GM19023 (cell line): ENCODE data around the gene PARP15.
"Not testable (repeated sequence)": the region's sequence is repeated elsewhere in the genome, so short reads cannot be mapped to it uniquely, and the experiment has no call there.

Source experiments
- ATAC-seq: cut with Tn5 transposase; IDR thresholded peaks from one replicate; pipeline ENCODE4 v1.9.1; 2021; ENCODE audit warnings: mild to moderate bottlenecking, moderate library complexity; ENCODE audit not compliant: unreplicated experiment

Gene PARP15

GRCh38 chr3:122661633-122662032, 84.2 kb downstream of the PARP15 start:
- no peak for ATAC-seq

DNA sequence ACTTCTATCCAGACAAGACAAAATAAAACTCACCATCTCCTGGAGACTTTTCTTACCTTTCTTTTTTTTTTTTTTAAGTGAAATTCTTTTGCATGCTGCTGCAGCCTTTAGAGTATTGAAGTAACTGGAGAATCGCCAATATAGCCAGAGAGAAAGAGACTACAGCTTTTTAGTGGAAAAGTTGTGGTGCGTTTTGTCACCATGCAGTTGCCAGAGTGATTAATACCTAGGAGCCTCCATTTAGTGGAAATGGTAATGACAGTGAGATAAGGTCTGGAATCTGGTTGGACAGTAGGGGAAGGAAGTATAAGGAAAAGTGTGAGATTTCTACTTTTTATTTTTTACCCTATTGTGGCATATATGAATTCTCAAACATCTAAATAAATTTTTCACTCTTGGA, 85.1 kb downstream of the PARP15 start:
- ATAC-seq = no peak

- no peak for ATAC-seq
These were observed 87.9 kb downstream of the PARP15 start for GRCh38 chr3:122665226-122665786.

DNA sequence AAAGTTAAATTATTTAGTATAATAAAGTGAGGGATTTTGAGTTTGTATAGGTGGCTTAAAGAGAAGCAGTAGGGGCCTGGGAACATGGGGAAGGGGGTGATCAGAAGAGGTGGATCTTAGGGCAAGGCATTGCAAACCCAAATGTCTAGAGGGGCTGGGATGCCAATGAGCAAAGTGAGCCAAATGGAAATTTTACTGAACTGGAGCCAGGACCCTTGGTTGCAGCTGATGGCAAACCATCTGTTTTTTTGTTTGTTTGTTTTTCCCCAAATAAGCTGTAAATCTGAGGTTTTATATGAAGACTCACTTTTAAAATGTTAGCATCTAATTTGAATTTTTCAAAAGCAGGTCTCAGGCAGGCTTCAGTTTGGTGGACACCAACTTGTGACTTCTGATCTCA, 88.4 kb downstream of the PARP15 start:
- no peak for ATAC-seq

GRCh38 chr3:122668930-122669730, 91.7 kb downstream of the PARP15 start:
- peak; percentile 73 for ATAC-seq

- ATAC-seq = no peak
These were observed 94.1 kb downstream of the PARP15 start for GRCh38 chr3:122671553-122671952.

GRCh38 chr3:122674339-122674738, 96.9 kb downstream of the PARP15 start:
- no peak for ATAC-seq

DNA sequence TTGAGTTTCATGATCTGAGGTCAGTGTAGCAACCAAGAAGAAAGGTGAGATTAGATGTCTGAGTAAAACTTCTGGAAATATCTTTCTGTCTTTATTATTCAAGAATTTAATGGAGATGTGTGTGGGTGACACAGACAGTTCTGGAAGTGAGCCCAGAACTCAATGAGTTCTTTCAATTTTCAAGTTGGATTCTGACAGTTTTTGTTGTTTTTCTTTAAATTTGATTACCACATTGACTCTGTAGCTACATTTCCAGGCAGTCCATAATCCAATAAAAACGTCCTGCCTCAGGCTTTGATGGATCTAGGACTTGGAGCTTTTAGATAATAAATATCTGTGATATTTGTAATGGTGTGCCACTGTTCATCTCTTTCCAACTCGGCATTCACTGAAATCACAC, 99.3 kb downstream of the PARP15 start:
- ATAC-seq = no peak

GRCh38 chr3:122677216-122677615, 99.8 kb downstream of the PARP15 start:
- ATAC-seq = no peak

DNA sequence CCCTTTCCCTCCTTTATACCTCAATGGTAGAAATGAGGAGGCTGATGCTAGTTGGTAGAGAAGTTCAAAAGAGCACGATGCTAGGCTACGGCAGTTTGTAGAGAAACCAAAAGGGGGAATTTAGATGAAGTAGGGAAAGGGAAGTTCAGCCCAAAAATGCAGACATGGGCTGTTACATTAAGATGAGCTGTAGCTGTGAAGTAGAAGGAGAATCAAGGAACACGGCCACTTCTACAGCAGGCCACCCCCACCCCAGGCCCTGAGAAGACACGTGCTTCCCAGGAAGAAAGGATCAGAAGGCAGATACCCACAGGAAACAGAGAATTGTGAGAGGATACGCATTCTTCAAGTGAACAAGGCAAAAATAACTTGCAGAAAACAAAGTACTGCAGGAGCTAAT, 101.1 kb downstream of the PARP15 start:
- no peak for ATAC-seq

- no peak for ATAC-seq
These were observed 101.8 kb downstream of the PARP15 start for GRCh38 chr3:122679085-122679881.

DNA sequence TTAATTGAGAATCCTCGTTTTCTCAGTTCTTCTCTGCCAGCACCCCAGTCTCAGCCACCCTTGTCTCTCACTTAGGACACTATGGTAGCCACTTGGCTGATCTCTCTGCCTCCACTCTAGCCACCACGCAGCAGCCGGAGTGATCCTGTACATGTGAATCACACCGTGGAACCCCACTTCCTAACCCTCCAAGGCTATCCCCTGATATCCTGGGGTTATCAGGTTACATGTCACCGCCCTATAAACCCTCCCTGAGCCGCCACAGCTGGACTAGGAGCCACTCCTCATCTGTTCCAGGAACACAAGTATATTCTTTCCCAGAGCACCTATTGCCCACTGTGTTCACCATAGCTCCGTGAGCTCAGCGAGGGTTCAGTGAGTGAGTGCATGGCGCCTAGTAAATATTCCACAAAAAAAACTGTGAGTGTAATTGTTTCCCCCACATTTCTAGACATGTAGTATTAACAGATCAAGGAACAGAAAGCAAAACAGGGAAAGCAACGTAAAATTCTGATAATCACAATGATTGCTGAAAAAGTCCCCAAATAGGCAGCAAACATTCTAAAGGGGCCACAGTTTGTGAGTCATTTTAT, 102.5 kb downstream of the PARP15 start:
- ATAC-seq = peak; percentile 7

GRCh38 chr3:122680475-122681283, 103.2 kb downstream of the PARP15 start, which contains the start of gene PARP14:
Gene PARP14, plus strand, starts transcription at chr3:122680839. Its CDS starts 45 bp downstream, at chr3:122680884.
- peak; percentile 47 for ATAC-seq

DNA sequence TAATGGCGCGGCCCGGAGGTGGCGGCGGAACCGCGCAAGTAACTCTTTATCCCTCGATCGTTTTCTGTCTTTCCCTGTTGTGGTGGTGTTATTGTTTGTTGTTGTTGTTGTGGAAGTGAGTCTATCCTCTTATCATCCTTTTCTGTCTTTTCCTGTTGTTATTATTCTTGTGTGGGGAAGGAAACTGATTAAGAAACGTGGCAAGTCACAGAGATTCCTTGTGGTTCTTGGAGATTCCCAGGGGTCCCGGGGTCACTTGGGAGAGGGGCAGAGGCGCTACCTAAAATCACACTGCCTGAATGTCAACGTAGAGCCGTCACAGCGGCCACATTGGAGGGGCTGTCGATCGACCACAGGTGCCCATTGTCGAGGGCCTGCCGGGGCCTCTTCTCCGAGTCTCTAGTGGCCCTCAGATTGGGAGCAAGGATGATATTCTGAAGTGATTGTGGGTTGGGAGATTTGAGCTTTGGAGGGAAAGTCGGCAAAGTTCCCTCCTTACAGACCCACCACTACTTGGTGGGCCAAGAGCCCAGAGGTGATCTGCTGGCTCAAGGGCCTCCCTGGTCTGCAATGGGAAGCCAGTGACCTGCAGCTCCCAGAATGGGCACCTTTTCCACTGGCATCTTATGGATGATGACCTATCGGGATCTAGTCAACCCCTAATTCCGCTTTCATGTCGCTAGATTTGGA, 104.0 kb downstream of the PARP15 start:
- ATAC-seq = no peak

GRCh38 chr3:122681974-122682409, 104.5 kb downstream of the PARP15 start:
- no peak for ATAC-seq

DNA sequence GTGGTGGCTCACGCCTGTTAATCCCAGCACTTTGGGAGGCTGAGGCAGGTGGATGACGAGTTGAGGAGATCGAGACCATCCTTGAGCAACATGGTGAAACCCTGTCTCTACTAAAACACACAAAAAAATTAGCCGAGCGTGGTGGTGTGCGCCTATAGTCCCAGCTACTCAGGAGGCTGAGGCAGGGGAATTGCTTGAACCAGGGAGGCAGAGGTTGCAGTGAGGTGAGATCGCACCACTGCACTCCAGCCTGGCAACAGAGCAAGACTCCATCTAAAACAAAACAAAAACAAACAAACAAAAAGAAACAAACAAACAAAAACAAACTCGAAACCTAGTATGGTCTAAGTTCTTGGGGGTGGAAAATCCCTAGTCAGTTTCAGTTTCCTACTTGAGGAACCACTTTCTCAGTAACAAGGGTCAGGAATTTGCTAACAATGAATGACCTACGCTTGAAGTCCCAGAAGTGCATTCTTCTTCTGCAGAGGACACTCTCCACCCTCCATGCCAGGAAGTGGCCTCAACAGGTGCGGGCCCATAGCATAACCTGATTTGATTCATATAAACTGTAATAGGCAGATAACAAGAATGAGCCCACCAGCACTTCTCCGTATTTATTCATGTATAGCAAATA, 105.4 kb downstream of the PARP15 start:
- ATAC-seq = not testable (repeated sequence)

DNA sequence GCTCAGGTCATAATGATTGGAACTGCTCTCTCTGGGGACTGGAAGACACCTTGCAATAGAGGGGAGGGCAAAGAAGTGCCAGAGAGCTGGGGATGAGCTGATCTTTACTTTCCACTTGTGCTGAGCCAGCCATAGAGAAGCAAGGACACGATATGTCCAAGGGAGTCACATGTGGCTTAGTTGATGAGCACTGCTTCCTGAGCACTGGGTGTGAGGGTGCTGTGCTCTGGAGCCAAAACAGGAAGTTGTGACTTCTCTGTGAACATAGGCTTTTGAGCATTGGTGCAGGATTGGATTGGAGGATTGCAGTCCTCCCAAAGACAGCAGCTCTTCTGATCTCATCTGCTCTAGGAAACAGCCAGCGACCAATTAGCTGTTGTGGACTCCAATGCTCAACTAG, 109.8 kb downstream of the PARP15 start:
- ATAC-seq = no peak
